Smooth muscle cell (in vitro differentiated cells): ENCODE measurements around the gene NKX6-1. TPM values are rescaled to one million over a fixed set of nuclear protein-coding genes. Genes with fewer than 3 reads are reported as not detected.

Experiments used
- DNase-seq: peaks from one replicate; lab custom pipeline; 2025; ENCODE audit not compliant: unreplicated experiment; lab: John Stamatoyannopoulos, UW
- H2AFZ ChIP-seq: fragments of 200-600 bp; sonication (generic); 2 replicates; pipeline ENCODE4 v1.6.0; 2016; ENCODE audit warnings: antibody characterized with exemption, low read depth, mild to moderate bottlenecking
- H3F3A ChIP-seq: fragments of 200-600 bp; sonication (generic); 2 replicates; pipeline ENCODE4 v1.6.0; 2017; ENCODE audit warnings: antibody characterized with exemption, low read depth
- H3K27ac ChIP-seq: fragments of 200-600 bp; sonication (generic); 2 replicates; pipeline ENCODE4 v1.5.1; 2016; ENCODE audit warnings: low read depth, mild to moderate bottlenecking
- H3K27me3 ChIP-seq: fragments of 200-600 bp; sonication (generic); 2 replicates; pipeline ENCODE4 v1.6.1; 2016; ENCODE audit warnings: low read depth, mild to moderate bottlenecking
- H3K36me3 ChIP-seq: fragments of 200-600 bp; sonication (generic); 2 replicates; pipeline ENCODE4 v1.5.1; 2016; ENCODE audit warnings: low read depth
- H3K4me1 ChIP-seq: fragments of 200-600 bp; sonication (generic); 2 replicates; pipeline ENCODE4 v1.5.1; 2016; ENCODE audit warnings: low read depth
- H3K4me2 ChIP-seq: fragments of 200-600 bp; sonication (generic); 2 replicates; pipeline ENCODE4 v1.6.0; 2016; ENCODE audit warnings: mild to moderate bottlenecking
- H3K4me3 ChIP-seq: fragments of 200-600 bp; sonication (generic); 2 replicates; pipeline ENCODE4 v1.5.1; 2016; ENCODE audit warnings: mild to moderate bottlenecking
- H3K79me2 ChIP-seq: fragments of 200-600 bp; sonication (generic); 2 replicates; pipeline ENCODE4 v1.6.0; 2016; ENCODE audit warnings: low read depth, mild to moderate bottlenecking
- H3K9ac ChIP-seq: fragments of 200-600 bp; sonication (generic); 2 replicates; pipeline ENCODE4 v1.6.0; 2016; ENCODE audit warnings: low read depth
- H3K9me3 ChIP-seq: fragments of 200-600 bp; sonication (generic); replicated peaks from 2 replicates; pipeline ENCODE4 v1.5.1; 2016; ENCODE audit warnings: low read depth
- H4K20me1 ChIP-seq: fragments of 200-600 bp; sonication (generic); 2 replicates; pipeline ENCODE4 v1.6.0; 2016; ENCODE audit warnings: low read depth
- WGBS: methylation state at CpG from one replicate; pipeline ENCODE4 v1.1.7; 2016; ENCODE audit warnings: low lambda C conversion rate; 5-methylcytosine and 5-hydroxymethylcytosine counted together
- polyA plus RNA-seq: library from polyadenylated mRNA; unstranded; fragments of >200 nt; fragmentation: Nextera tagmentation; extraction: Ambion mirVana; gene quantifications from 2 replicates; pipeline ENCODE4 v1.2.1, GENCODE V29; 2016
- total RNA-seq: library from RNA; depleted of rRNA; stranded (reverse); fragments of >200 nt; gene quantifications from 2 replicates; pipeline ENCODE4 v1.2.3, GENCODE V29; 2014
- TF ChIP-seq, protein P1 (sequence below): fragments of 200-600 bp; sonication (generic); IDR thresholded peaks from 2 replicates; pipeline ENCODE4 v1.5.1; 2017; ENCODE audit warnings: borderline replicate concordance, mild to moderate bottlenecking, antibody characterized with exemption; ENCODE audit not compliant: insufficient read depth, poor library complexity, severe bottlenecking

The NKX6-1 gene
- total and polyA plus RNA-seq, 2 experiments from 2014 or later = not detected

DNA sequence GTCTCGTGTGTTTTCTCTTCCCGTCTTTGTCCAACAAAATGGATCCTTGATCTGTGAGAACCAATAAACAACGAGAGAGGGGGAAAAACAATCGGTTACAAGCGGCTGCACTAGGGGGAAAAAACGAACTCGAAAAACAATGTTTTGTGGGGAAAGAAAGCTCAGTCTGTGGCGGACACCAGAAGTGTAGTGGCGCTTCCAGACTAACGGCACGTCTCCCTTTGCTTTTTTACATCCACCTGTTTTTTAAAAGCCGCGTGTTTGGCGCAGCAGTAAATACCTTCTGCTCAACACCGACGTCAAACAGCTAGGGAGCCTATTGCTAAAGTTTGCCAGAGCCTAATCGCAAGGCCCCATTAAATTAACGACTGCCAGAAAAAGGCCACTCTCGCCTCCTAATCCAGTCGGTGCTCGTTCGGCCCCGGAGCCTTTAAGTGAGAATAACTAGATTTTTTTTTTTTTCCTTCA, 3.3 kb downstream of the NKX6-1 start:
- H2AFZ ChIP-seq = no peak overlapping the region
- H3K27ac ChIP-seq = no peak overlapping the region
- H3K4me3 ChIP-seq = no peak overlapping the region
- H3K79me2 ChIP-seq = no peaks in the 10 kb centered on the region
- no peak overlapping the region for H3K4me2 ChIP-seq
- H4K20me1 ChIP-seq = no peaks in the 10 kb centered on the region
- TF ChIP-seq, protein P1, sequence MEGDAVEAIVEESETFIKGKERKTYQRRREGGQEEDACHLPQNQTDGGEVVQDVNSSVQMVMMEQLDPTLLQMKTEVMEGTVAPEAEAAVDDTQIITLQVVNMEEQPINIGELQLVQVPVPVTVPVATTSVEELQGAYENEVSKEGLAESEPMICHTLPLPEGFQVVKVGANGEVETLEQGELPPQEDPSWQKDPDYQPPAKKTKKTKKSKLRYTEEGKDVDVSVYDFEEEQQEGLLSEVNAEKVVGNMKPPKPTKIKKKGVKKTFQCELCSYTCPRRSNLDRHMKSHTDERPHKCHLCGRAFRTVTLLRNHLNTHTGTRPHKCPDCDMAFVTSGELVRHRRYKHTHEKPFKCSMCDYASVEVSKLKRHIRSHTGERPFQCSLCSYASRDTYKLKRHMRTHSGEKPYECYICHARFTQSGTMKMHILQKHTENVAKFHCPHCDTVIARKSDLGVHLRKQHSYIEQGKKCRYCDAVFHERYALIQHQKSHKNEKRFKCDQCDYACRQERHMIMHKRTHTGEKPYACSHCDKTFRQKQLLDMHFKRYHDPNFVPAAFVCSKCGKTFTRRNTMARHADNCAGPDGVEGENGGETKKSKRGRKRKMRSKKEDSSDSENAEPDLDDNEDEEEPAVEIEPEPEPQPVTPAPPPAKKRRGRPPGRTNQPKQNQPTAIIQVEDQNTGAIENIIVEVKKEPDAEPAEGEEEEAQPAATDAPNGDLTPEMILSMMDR = no peak
- H3K36me3 ChIP-seq = no peaks in the 10 kb centered on the region
- no peaks in the 10 kb centered on the region for H3K9me3 ChIP-seq
- no peak for DNase-seq
- H3K9ac ChIP-seq = no peak overlapping the region
- H3F3A ChIP-seq = no peaks in the 10 kb centered on the region
- H3K4me1 ChIP-seq = peaks cover 42% of the 10 kb centered on the region
- WGBS = 3% methylated on average over 23 of the region's 23 CpGs
- H3K27me3 ChIP-seq = peaks cover 100% of the 10 kb centered on the region

DNA sequence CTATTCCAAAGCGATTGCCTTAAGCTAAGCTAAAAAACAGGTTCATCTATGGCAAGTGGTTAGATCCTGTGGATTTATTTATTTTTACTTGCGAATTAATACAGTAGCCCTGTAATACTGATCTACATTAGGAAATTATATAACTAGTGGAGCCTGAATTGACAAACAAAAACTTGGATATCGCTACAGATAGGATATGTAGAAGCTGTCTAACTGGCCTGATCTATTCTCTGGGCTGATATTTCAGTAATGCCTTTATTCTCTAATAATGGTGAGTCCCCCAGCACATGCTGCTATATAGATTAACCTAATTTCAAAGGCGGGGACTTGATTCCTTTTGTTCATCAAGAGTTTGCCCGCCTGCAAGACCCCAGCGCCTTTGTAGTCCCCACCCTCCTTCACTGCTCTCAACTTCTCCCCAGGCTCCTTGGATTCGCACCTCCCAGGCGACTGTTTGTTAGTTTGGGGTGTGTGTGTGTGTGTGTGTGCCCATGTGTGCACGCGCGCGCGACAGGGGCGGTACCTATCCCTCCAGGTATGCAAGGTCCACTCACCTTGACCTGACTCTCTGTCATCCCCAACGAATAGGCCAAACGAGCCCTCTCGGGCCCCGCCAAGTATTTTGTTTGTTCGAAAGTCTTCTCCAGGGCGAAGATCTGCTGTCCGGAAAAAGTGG, 3.8 kb downstream of the NKX6-1 start:
- TF ChIP-seq, protein P1 = no peak
- H2AFZ ChIP-seq = no peak overlapping the region
- DNase-seq = no peak
- no peaks in the 10 kb centered on the region for H3K9me3 ChIP-seq
- no peak overlapping the region for H3K4me3 ChIP-seq
- no peaks in the 10 kb centered on the region for H3F3A ChIP-seq
- H3K27me3 ChIP-seq = peaks cover 100% of the 10 kb centered on the region
- no peaks in the 10 kb centered on the region for H3K79me2 ChIP-seq
- peaks cover 42% of the 10 kb centered on the region for H3K4me1 ChIP-seq
- no peaks in the 10 kb centered on the region for H4K20me1 ChIP-seq
- H3K4me2 ChIP-seq = no peak overlapping the region
- H3K36me3 ChIP-seq = no peaks in the 10 kb centered on the region
- no peak overlapping the region for H3K9ac ChIP-seq
- no peak overlapping the region for H3K27ac ChIP-seq
- WGBS = 6% methylated on average over 21 of the region's 21 CpGs

DNA sequence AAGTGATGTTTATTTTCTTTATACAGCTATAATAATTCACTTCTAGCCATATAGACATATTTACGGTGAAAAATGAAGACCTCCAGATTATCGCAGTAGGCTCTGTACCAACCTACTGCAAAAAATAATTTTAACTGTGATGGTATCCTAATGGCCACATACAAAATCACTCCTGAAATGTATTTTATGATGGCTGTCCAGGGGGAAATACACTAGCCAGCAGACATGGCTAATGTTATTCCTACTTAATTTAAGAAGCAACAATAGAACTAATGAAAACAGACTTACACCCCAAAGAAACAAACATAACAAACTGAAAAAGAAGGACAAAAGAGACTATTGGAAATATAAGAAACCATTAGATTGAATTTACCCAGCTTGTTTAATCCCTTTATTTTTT, 4.6 kb downstream of the NKX6-1 start:
- no peaks in the 10 kb centered on the region for H3K79me2 ChIP-seq
- TF ChIP-seq, protein P1 = no peak
- no peak overlapping the region for H3K4me3 ChIP-seq
- no peak overlapping the region for H3K4me2 ChIP-seq
- H3K27me3 ChIP-seq = peaks cover 100% of the 10 kb centered on the region
- H3K4me1 ChIP-seq = peaks cover 42% of the 10 kb centered on the region
- H4K20me1 ChIP-seq = no peaks in the 10 kb centered on the region
- no peak overlapping the region for H2AFZ ChIP-seq
- H3K9ac ChIP-seq = no peak overlapping the region
- no peak for DNase-seq
- H3F3A ChIP-seq = no peaks in the 10 kb centered on the region
- no peaks in the 10 kb centered on the region for H3K9me3 ChIP-seq
- 83% methylated on average over 2 of the region's 2 CpGs for WGBS
- H3K27ac ChIP-seq = no peak overlapping the region
- no peaks in the 10 kb centered on the region for H3K36me3 ChIP-seq

DNA sequence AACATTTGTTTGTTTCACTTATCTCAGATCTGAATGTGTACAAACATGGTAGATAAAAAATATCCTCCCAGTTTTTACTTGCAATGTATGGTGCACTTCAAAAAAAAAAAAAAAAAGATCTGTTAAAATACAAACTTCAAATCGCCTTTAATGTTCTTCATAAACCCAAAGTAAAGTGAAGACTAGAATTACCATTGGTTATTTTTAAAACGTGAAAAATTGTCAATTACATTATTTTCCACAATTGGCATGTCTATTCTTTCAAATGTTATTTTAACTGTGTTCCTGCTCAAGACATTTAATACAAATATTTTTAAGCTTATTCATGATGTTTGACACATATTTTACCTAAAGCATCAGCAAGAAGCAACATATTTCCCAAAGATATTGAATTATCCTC, 5.0 kb downstream of the NKX6-1 start:
- H3F3A ChIP-seq = no peaks in the 10 kb centered on the region
- DNase-seq = no peak
- no peaks in the 10 kb centered on the region for H4K20me1 ChIP-seq
- H3K79me2 ChIP-seq = no peaks in the 10 kb centered on the region
- TF ChIP-seq, protein P1 = no peak
- peaks cover 100% of the 10 kb centered on the region for H3K27me3 ChIP-seq
- no peaks in the 10 kb centered on the region for H3K9me3 ChIP-seq
- peaks cover 42% of the 10 kb centered on the region for H3K4me1 ChIP-seq
- H2AFZ ChIP-seq = no peak overlapping the region
- no peak overlapping the region for H3K4me2 ChIP-seq
- H3K27ac ChIP-seq = no peak overlapping the region
- no peak overlapping the region for H3K9ac ChIP-seq
- H3K36me3 ChIP-seq = no peaks in the 10 kb centered on the region
- H3K4me3 ChIP-seq = no peak overlapping the region
- WGBS = 8% methylated on average over 2 of the region's 2 CpGs
